A549 (cell line): ENCODE measurements around the gene CCDC12. TPM values are rescaled to one million over a fixed set of nuclear protein-coding genes. Genes with fewer than 3 reads are reported as not detected.

ENCODE experiments used
- ATAC-seq, 2 experiments: fragments of 200-7000 bp in 1 of 2; fragments of >200 bp in 1 of 2; cut with Nextera tagmentation in 1 of 2; cut with Tn5 transposase in 1 of 2; 3 replicates each; pipeline versions ENCODE4 v1.8.0 to v1.9.1; 2018 to 2020; ENCODE audit warnings: mild to moderate bottlenecking in 1 of 2, moderate library complexity in 1 of 2
- CTCF ChIA-PET: fragments of 300-600 bp; sonication (Branson Sonifier 250); formaldehyde crosslinking; extraction: SDS; loops from one replicate; lab custom pipeline; 2021; ENCODE audit warnings: antibody characterized with exemption, inconsistent platforms; lab: Yijun Ruan, JAX
- POLR2A ChIA-PET: fragments of 350-600 bp; formaldehyde crosslinking; extraction: SDS; loops from one replicate; lab custom pipeline; 2021; ENCODE audit warnings: antibody characterized with exemption, inconsistent platforms; lab: Yijun Ruan, JAX
- DNase-seq, 2 experiments: peaks; one replicate each; pipeline versions ENCODE4 v3.0.0 to v3.0.0-alpha.2; 2011 to 2016; ENCODE audit warnings: low read depth in 1 of 2, low spot score in 1 of 2
- FAIRE-seq: peaks from 2 replicates; lab custom pipeline; 2011; peaks lifted over from hg19 to GRCh38; lab: Jason Lieb, UNC
- H3K27ac ChIP-seq, 2 experiments: fragments of >200 bp; sonication (Bioruptor Twin); formaldehyde crosslinking; 3 replicates each; pipeline ENCODE4 v1.5.1; 2016 to 2017
- H3K4me1 ChIP-seq: fragments of >200 bp; sonication (Bioruptor Twin); formaldehyde crosslinking; 3 replicates; pipeline ENCODE4 v1.6.1; 2016
- H3K4me2 ChIP-seq: fragments of >200 bp; sonication (Bioruptor Twin); formaldehyde crosslinking; 3 replicates; pipeline ENCODE4 v1.6.1; 2016
- H3K4me3 ChIP-seq: fragments of >200 bp; sonication (Bioruptor Twin); formaldehyde crosslinking; 3 replicates; pipeline ENCODE4 v1.5.1; 2016
- H3K9me3 ChIP-seq: fragments of >200 bp; sonication (Bioruptor Twin); formaldehyde crosslinking; 3 replicates; pipeline ENCODE4 v1.6.1; 2016
- BHLHE40 ChIP-seq: IDR thresholded peaks from 2 replicates; pipeline ENCODE4 v1.6.1; 2012; ENCODE audit warnings: low read depth, low read length, inconsistent platforms
- CBX8 ChIP-seq: fragments of 200-600 bp; sonication (generic); IDR thresholded peaks from 2 replicates; pipeline ENCODE4 v1.6.1; 2016
- EHF ChIP-seq: fragments of 250-450 bp; sonication (Bioruptor Pico); IDR thresholded peaks from 2 replicates; pipeline ENCODE4 v1.5.0; 2020; ENCODE audit warnings: mild to moderate bottlenecking
- EP300 ChIP-seq, 2 experiments: fragments of >200 bp; sonication (Bioruptor Twin); formaldehyde crosslinking; IDR thresholded peaks; 2 replicates in 1 of 2; 3 replicates in 1 of 2; pipeline ENCODE4 v1.6.1; 2016 to 2017
- ESRRA ChIP-seq: fragments of 150-350 bp; IDR thresholded peaks from 2 replicates; pipeline ENCODE4 v1.6.1; 2014; ENCODE audit warnings: mild to moderate bottlenecking, low read length, borderline replicate concordance
- FOSB ChIP-seq: fragments of 250-450 bp; sonication (Bioruptor Pico); IDR thresholded peaks from 2 replicates; pipeline ENCODE4 v1.5.0; 2020; ENCODE audit warnings: mild to moderate bottlenecking, moderate library complexity
- FOXS1 ChIP-seq: fragments of 250-450 bp; sonication (Bioruptor Pico); IDR thresholded peaks from 2 replicates; pipeline ENCODE4 v1.5.0; 2020; ENCODE audit warnings: mild to moderate bottlenecking, moderate library complexity
- HEYL ChIP-seq: fragments of 250-450 bp; sonication (Bioruptor Pico); IDR thresholded peaks from 2 replicates; pipeline ENCODE4 v1.8.0; 2021; ENCODE audit warnings: mild to moderate bottlenecking, moderate library complexity
- HOXA7 ChIP-seq: fragments of 250-450 bp; sonication (Bioruptor Pico); IDR thresholded peaks from 2 replicates; pipeline ENCODE4 v1.5.0; 2020; ENCODE audit warnings: mild to moderate bottlenecking, moderate library complexity
- HOXB13 ChIP-seq: fragments of 250-450 bp; sonication (Bioruptor Pico); IDR thresholded peaks from 2 replicates; pipeline ENCODE4 v1.5.0; 2020; ENCODE audit warnings: low read depth, mild to moderate bottlenecking, moderate library complexity
- HOXB5 ChIP-seq: fragments of 250-450 bp; sonication (Bioruptor Pico); IDR thresholded peaks from 2 replicates; pipeline ENCODE4 v1.5.0; 2020; ENCODE audit warnings: mild to moderate bottlenecking, moderate library complexity
- MAZ ChIP-seq: fragments of 150-350 bp; IDR thresholded peaks from 2 replicates; pipeline ENCODE4 v1.6.1; 2014; ENCODE audit warnings: antibody characterized with exemption, low read depth, low read length, borderline replicate concordance
- MYC ChIP-seq: IDR thresholded peaks from 2 replicates; pipeline ENCODE4 v1.6.1; 2012; ENCODE audit warnings: mild to moderate bottlenecking, inconsistent platforms, low read length, improper control_type of control experiment, borderline replicate concordance
- NPAS2 ChIP-seq: fragments of 250-450 bp; sonication (Bioruptor Pico); IDR thresholded peaks from 2 replicates; pipeline ENCODE4 v1.8.0; 2022; ENCODE audit warnings: mild to moderate bottlenecking, moderate library complexity, borderline replicate concordance
- PHF8 ChIP-seq: fragments of 200-600 bp; sonication (generic); IDR thresholded peaks from 2 replicates; pipeline ENCODE4 v1.6.1; 2016; ENCODE audit warnings: low read depth, mild to moderate bottlenecking, antibody characterized with exemption, moderate library complexity, borderline replicate concordance
- POLR2AphosphoS2 ChIP-seq: conservative IDR thresholded peaks from 2 replicates; pipeline ENCODE4 v1.6.1; 2012; ENCODE audit warnings: low read length, improper control_type of control experiment, inconsistent platforms
- RCOR1 ChIP-seq: fragments of 150-350 bp; IDR thresholded peaks from 2 replicates; pipeline ENCODE4 v1.6.1; 2014; ENCODE audit warnings: antibody characterized with exemption, low read length, low read depth
- RFX5 ChIP-seq: fragments of 450-650 bp; IDR thresholded peaks from 2 replicates; pipeline ENCODE4 v1.7.1; 2014; ENCODE audit warnings: antibody characterized with exemption, mild to moderate bottlenecking, moderate library complexity
- TP53 ChIP-seq: fragments of 250-450 bp; sonication (Bioruptor Pico); IDR thresholded peaks from 2 replicates; pipeline ENCODE4 v1.5.0; 2021; ENCODE audit warnings: mild to moderate bottlenecking, moderate library complexity
- ZC3H11A ChIP-seq: fragments of 450-650 bp; IDR thresholded peaks from 2 replicates; pipeline ENCODE4 v1.6.1; 2014; ENCODE audit warnings: antibody characterized with exemption, mild to moderate bottlenecking
- ZFP36 ChIP-seq: fragments of 450-650 bp; IDR thresholded peaks from 2 replicates; pipeline ENCODE4 v1.6.1; 2014; ENCODE audit warnings: borderline replicate concordance; ENCODE audit not compliant: partially characterized antibody
- WGBS: methylation state at CpG from one replicate; pipeline ENCODE4 v1.1.6; 2017; ENCODE audit errors: missing lambda C conversion rate; 5-methylcytosine and 5-hydroxymethylcytosine counted together
- polyA plus RNA-seq, 4 experiments: library from polyadenylated mRNA; depleted of rRNA in 3 of 4; stranded (reverse); fragments of >200 nt; fragmentation: RNase III in 1 of 4; extraction: RNeasy Plus Mini Kit Qiagen cat#74134 plus additional on column Dnase treatment in 1 of 4; gene quantifications; 2 replicates in 3 of 4; 3 replicates in 1 of 4; pipeline ENCODE4 v1.2.3, GENCODE V29; 2011 to 2017
- TF ChIP-seq, protein P1 (sequence below): fragments of >200 bp; sonication (Bioruptor Twin); formaldehyde crosslinking; IDR thresholded peaks from 2 replicates; pipeline ENCODE4 v1.6.1; 2016
- TF ChIP-seq, protein P2 (sequence below): IDR thresholded peaks from 2 replicates; pipeline ENCODE4 v1.6.1; 2012; ENCODE audit warnings: low read depth, borderline replicate concordance
- TF ChIP-seq, protein P3 (sequence below): fragments of 200-600 bp; sonication (generic); IDR thresholded peaks from 2 replicates; pipeline ENCODE4 v1.6.1; 2016; ENCODE audit warnings: antibody characterized with exemption, mild to moderate bottlenecking, moderate library complexity

Gene CCDC12
- polyA plus RNA-seq, 2 of the 4 experiments (the other 2 are of a cell fraction): 34.8 to 81.0 TPM

DNA sequence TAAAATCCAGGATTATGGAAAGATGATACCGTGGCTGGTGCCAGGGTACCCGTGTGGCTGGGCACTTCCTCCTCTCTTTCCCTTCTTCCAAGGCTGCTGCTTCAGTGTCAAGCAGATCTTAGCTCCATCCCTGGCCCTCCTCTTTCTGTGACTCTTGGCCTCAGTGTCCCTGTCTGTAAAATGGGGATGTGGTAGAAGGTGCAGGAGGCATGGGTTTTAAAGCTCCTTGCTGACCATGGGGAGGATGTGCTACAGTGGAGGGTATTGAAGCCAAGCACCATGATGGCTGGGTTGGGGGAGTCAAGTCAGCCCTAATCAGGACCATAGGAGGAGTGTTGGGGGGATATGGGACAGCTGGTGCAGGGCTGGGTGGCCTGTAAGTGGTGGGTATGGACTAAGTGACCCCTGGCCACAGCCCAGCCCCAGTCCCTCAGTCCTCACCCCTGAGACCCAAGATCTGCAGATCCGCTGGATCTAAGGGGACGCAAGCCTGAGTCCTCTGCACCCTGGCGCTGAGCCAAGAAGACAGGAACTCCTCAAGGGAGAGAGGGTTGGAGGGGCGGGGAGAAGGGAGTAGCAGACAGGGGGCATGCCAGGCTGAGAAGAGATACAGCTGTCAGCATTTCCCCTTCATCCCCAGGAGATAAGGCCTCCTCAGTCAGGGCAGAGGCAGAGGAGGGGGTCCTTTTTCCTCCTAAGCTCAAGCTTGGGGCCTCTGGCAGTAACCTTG lies 87.0 kb downstream of the CCDC12 start:
- ATAC-seq: no peak
- CTCF ChIA-PET: interaction anchor here (1.1 to 3.2 kb wide), 4 partner anchors 17 to 184 kb away, joined by 4 to 18 read pairs (median 6); no protein-coding TSS in a partner anchor

DNA sequence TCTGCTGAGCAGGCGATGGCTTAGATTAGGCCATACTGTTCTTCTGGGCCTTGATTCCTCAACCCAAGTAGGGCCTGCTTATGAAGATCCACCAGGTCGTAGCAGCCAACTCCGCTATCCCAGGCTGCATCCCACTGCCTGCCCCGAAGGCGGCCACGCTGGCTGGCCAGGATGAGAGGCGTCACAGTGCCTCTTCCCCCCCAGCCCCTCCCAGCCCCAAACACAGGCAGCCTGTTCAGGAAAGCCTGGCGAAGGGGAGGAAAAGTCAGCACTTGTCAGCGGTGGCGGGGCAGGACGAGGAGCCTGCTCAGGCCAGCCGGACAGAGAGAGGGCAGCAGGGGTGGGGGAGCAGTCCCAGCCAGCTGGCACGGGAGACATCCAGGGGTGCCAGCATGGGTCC lies 87.8 kb downstream of the CCDC12 start:
- Histone ChIP-seq H3K9me3 (no peaks in the 10 kb centered on the region), H3K27ac (no peak overlapping the region), H3K4me3 (no peak overlapping the region), H3K4me2 (no peak overlapping the region), H3K4me1 (peaks cover 9% of the 10 kb centered on the region; the same call in 1 of the 3 replicates)
- CTCF ChIA-PET: interaction anchor here (1.1 to 3.2 kb wide), 2 partner anchors 21 kb away, joined by 5 to 18 read pairs; no protein-coding TSS in a partner anchor
- TF ChIP-seq HOXB13 (CRISPR knock-in tag): no peak
- TF ChIP-seq MYC: no peak
- no peak for TF ChIP-seq NPAS2 (CRISPR knock-in tag)
- TF ChIP-seq ZFP36: no peak
- TF ChIP-seq FOXS1 (CRISPR knock-in tag): no peak
- TF ChIP-seq ESRRA: no peak
- no peak for TF ChIP-seq CBX8
- TF ChIP-seq HOXB5 (CRISPR knock-in tag): no peak
- TF ChIP-seq MAZ: no peak
- no peak for TF ChIP-seq HOXA7
- TF ChIP-seq POLR2AphosphoS2: no peak
- TF ChIP-seq RCOR1: no peak
- no peak for TF ChIP-seq FOSB (CRISPR knock-in tag)
- TF ChIP-seq, protein P1, sequence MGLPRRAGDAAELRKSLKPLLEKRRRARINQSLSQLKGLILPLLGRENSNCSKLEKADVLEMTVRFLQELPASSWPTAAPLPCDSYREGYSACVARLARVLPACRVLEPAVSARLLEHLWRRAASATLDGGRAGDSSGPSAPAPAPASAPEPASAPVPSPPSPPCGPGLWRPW: no peak
- no peak for ATAC-seq
- 92% methylated on average over 3 of the region's 13 CpGs for WGBS
- FAIRE-seq: no peak
- no peak for DNase-seq
- POLR2A ChIA-PET: no interaction called here

More for the DNA sequence above, 87.0 kb downstream of the CCDC12 start:
- no peak for TF ChIP-seq PHF8
- TF ChIP-seq, protein P2, sequence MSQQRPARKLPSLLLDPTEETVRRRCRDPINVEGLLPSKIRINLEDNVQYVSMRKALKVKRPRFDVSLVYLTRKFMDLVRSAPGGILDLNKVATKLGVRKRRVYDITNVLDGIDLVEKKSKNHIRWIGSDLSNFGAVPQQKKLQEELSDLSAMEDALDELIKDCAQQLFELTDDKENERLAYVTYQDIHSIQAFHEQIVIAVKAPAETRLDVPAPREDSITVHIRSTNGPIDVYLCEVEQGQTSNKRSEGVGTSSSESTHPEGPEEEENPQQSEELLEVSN: no peak
- TF ChIP-seq, protein P1: no peak
- no peak for TF ChIP-seq HOXB5 (CRISPR knock-in tag)
- no peak for TF ChIP-seq BHLHE40
- TF ChIP-seq EHF (CRISPR knock-in tag): no peak
- TF ChIP-seq HOXA7: no peak
- TF ChIP-seq HEYL (CRISPR knock-in tag): no peak
- TF ChIP-seq EP300 (IDR thresholded peaks at IDR 0.05): no peak
- no peak for TF ChIP-seq ZC3H11A
- no peak for TF ChIP-seq TP53 (CRISPR knock-in tag)
- TF ChIP-seq, protein P3, sequence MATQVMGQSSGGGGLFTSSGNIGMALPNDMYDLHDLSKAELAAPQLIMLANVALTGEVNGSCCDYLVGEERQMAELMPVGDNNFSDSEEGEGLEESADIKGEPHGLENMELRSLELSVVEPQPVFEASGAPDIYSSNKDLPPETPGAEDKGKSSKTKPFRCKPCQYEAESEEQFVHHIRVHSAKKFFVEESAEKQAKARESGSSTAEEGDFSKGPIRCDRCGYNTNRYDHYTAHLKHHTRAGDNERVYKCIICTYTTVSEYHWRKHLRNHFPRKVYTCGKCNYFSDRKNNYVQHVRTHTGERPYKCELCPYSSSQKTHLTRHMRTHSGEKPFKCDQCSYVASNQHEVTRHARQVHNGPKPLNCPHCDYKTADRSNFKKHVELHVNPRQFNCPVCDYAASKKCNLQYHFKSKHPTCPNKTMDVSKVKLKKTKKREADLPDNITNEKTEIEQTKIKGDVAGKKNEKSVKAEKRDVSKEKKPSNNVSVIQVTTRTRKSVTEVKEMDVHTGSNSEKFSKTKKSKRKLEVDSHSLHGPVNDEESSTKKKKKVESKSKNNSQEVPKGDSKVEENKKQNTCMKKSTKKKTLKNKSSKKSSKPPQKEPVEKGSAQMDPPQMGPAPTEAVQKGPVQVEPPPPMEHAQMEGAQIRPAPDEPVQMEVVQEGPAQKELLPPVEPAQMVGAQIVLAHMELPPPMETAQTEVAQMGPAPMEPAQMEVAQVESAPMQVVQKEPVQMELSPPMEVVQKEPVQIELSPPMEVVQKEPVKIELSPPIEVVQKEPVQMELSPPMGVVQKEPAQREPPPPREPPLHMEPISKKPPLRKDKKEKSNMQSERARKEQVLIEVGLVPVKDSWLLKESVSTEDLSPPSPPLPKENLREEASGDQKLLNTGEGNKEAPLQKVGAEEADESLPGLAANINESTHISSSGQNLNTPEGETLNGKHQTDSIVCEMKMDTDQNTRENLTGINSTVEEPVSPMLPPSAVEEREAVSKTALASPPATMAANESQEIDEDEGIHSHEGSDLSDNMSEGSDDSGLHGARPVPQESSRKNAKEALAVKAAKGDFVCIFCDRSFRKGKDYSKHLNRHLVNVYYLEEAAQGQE: no peak
- TF ChIP-seq RFX5: no peak
- TF ChIP-seq ZFP36: no peak
- POLR2A ChIA-PET: no interaction called here
- FAIRE-seq (no peak), DNase-seq (no peak)
- Histone ChIP-seq H3K4me1 (peaks cover 9% of the 10 kb centered on the region; the same call in 1 of the 3 replicates), H3K27ac (no peak overlapping the region), H3K9me3 (no peaks in the 10 kb centered on the region), H3K4me2 (no peak overlapping the region), H3K4me3 (no peak overlapping the region)
- 66% methylated on average over 4 of the region's 6 CpGs for WGBS
